Liver (tissue), 9 donors: ENCODE measurements around the gene CBFA2T2. TPM values are rescaled to one million over a fixed set of nuclear protein-coding genes. Genes with fewer than 3 reads are reported as not detected.
A peak's percentile ranks its signal among the peaks of the same experiment; 100 is the strongest.

Source experiments
- DNase-seq: peaks from one replicate; pipeline ENCODE4 v3.0.0-alpha.2; 2017; ENCODE audit warnings: low spot score
- H3K27ac ChIP-seq, 2 donors: one replicate each; pipeline ENCODE4 v1.7.0; 2013; ENCODE audit warnings: inconsistent platforms in 2 of 2, low read length in 2 of 2, control low read depth in 1 of 2, low read depth in 1 of 2, mild to moderate bottlenecking in 1 of 2
- H3K27me3 ChIP-seq, 4 donors: one replicate each; pipeline versions ENCODE4 v1.6.1 to v1.7.0; 2013; ENCODE audit warnings: low read length in 3 of 4, inconsistent platforms in 1 of 4, mild to moderate bottlenecking in 1 of 4, moderate library complexity in 1 of 4; ENCODE audit not compliant: control insufficient read depth in 4 of 4, insufficient read depth in 4 of 4
- H3K36me3 ChIP-seq, 4 donors: one replicate each; pipeline versions ENCODE4 v1.6.1 to v1.7.0; 2013; ENCODE audit warnings: low read length in 3 of 4, mild to moderate bottlenecking in 3 of 4, low read depth in 1 of 4, moderate library complexity in 1 of 4; ENCODE audit not compliant: control insufficient read depth in 4 of 4, insufficient read depth in 3 of 4
- H3K4me1 ChIP-seq, 4 donors: one replicate each; pipeline versions ENCODE4 v1.6.1 to v1.7.0; 2013; ENCODE audit warnings: low read length in 3 of 4, mild to moderate bottlenecking in 3 of 4, moderate library complexity in 1 of 4; ENCODE audit not compliant: control insufficient read depth in 4 of 4, insufficient read depth in 4 of 4
- H3K4me3 ChIP-seq, 3 donors: one replicate each; pipeline versions ENCODE4 v1.6.1 to v1.7.0; 2013; ENCODE audit warnings: low read length in 3 of 3, control low read depth in 1 of 3, low read depth in 1 of 3, mild to moderate bottlenecking in 1 of 3
- H3K9ac ChIP-seq, 2 donors: one replicate each; pipeline ENCODE4 v1.7.0; 2013; ENCODE audit warnings: low read length in 2 of 2, mild to moderate bottlenecking in 2 of 2, moderate library complexity in 2 of 2, control low read depth in 1 of 2, low read depth in 1 of 2
- H3K9me3 ChIP-seq, 4 donors: one replicate each; pipeline versions ENCODE4 v1.6.1 to v1.7.0; 2013; ENCODE audit warnings: low read length in 3 of 4; ENCODE audit not compliant: control insufficient read depth in 4 of 4
- EGR1 ChIP-seq, 2 donors: IDR thresholded peaks; 2 replicates each; pipeline ENCODE4 v1.6.1; 2016 to 2018; ENCODE audit warnings: antibody characterized with exemption in 2 of 2, low read depth in 2 of 2
- FOXA1 ChIP-seq: IDR thresholded peaks from 2 replicates; pipeline ENCODE4 v1.6.1; 2016; ENCODE audit warnings: antibody characterized with exemption
- FOXA2 ChIP-seq: IDR thresholded peaks from 2 replicates; pipeline ENCODE4 v1.6.1; 2016; ENCODE audit warnings: antibody characterized with exemption
- GABPA ChIP-seq, 2 donors: IDR thresholded peaks in 1 of 2; conservative IDR thresholded peaks in 1 of 2; 2 replicates each; pipeline ENCODE4 v1.6.1; 2016; ENCODE audit warnings: antibody characterized with exemption in 2 of 2, mild to moderate bottlenecking in 1 of 2, moderate library complexity in 1 of 2
- HNF4A ChIP-seq, 2 donors: conservative IDR thresholded peaks; 2 replicates each; pipeline ENCODE4 v1.6.1; 2016; ENCODE audit warnings: antibody characterized with exemption in 2 of 2, mild to moderate bottlenecking in 2 of 2
- HNF4G ChIP-seq: IDR thresholded peaks from 2 replicates; pipeline ENCODE4 v1.6.1; 2016; ENCODE audit warnings: antibody characterized with exemption
- JUND ChIP-seq, 2 donors: IDR thresholded peaks; 2 replicates each; pipeline ENCODE4 v1.6.1; 2016; ENCODE audit warnings: antibody characterized with exemption in 2 of 2
- RAD21 ChIP-seq, 2 donors: IDR thresholded peaks; 2 replicates each; pipeline ENCODE4 v1.6.1; 2016; ENCODE audit warnings: antibody characterized with exemption in 2 of 2, mild to moderate bottlenecking in 2 of 2
- RXRA ChIP-seq, 2 donors: IDR thresholded peaks; 2 replicates each; pipeline ENCODE4 v1.6.1; 2017 to 2018; ENCODE audit warnings: antibody characterized with exemption in 2 of 2, mild to moderate bottlenecking in 1 of 2
- SP1 ChIP-seq: IDR thresholded peaks from 2 replicates; pipeline ENCODE4 v1.6.1; 2018; ENCODE audit warnings: antibody characterized with exemption, mild to moderate bottlenecking
- TAF1 ChIP-seq: conservative IDR thresholded peaks from 2 replicates; pipeline ENCODE4 v1.6.1; 2016; ENCODE audit warnings: antibody characterized with exemption, mild to moderate bottlenecking
- YY1 ChIP-seq: IDR thresholded peaks from 2 replicates; pipeline ENCODE4 v1.6.1; 2016; ENCODE audit warnings: antibody characterized with exemption, mild to moderate bottlenecking
- WGBS: extraction: QIAGEN DNeasy Blood & Tissue Kit; methylation state at CpG from one replicate; pipeline ENCODE4 v1.1.7; 2013; 5-methylcytosine and 5-hydroxymethylcytosine counted together
- polyA plus RNA-seq, 2 donors: library from polyadenylated mRNA; stranded (reverse) in 1 of 2; unstranded in 1 of 2; fragments of 200-250 nt in 1 of 2; fragments of >200 nt in 1 of 2; fragmentation: Nextera tagmentation in 1 of 2; extraction: Ambion mirVana in 1 of 2; gene quantifications; one replicate each; pipeline versions ENCODE4 v1.2.1 to v1.2.3, GENCODE V29; 2013 to 2015
- total RNA-seq, 2 donors: library from RNA; depleted of rRNA; stranded (reverse); fragments of >200 nt; gene quantifications; one replicate each; pipeline ENCODE4 v1.2.3, GENCODE V29; 2014
- TF ChIP-seq, protein P1 (sequence below): IDR thresholded peaks from 2 replicates; pipeline ENCODE4 v1.6.1; 2016; ENCODE audit warnings: antibody characterized with exemption, mild to moderate bottlenecking
- TF ChIP-seq, protein P2 (sequence below): IDR thresholded peaks from 2 replicates; pipeline ENCODE4 v1.6.1; 2016; ENCODE audit warnings: antibody characterized with exemption
- TF ChIP-seq, protein P3 (sequence below): fragments of 150-350 bp; IDR thresholded peaks from 2 replicates; pipeline ENCODE4 v1.5.1; 2017; ENCODE audit warnings: improper control_type of control experiment, low read depth, low read length; ENCODE audit not compliant: missing input control
- TF ChIP-seq, protein P4 (sequence below): IDR thresholded peaks from 2 replicates; pipeline ENCODE4 v1.6.1; 2016; ENCODE audit warnings: antibody characterized with exemption
- TF ChIP-seq, protein P5 (sequence below): IDR thresholded peaks from 2 replicates; pipeline ENCODE4 v1.6.1; 2016; ENCODE audit warnings: antibody characterized with exemption
- donor health status: healthy.
- donor health status: healthy.
- donor health status: healthy.
- donor health status: healthy.
- donor health status: healthy.

Gene CBFA2T2
- total and polyA plus RNA-seq, 4 donors = 2.0 to 5.5 (median 5.3) TPM

DNA sequence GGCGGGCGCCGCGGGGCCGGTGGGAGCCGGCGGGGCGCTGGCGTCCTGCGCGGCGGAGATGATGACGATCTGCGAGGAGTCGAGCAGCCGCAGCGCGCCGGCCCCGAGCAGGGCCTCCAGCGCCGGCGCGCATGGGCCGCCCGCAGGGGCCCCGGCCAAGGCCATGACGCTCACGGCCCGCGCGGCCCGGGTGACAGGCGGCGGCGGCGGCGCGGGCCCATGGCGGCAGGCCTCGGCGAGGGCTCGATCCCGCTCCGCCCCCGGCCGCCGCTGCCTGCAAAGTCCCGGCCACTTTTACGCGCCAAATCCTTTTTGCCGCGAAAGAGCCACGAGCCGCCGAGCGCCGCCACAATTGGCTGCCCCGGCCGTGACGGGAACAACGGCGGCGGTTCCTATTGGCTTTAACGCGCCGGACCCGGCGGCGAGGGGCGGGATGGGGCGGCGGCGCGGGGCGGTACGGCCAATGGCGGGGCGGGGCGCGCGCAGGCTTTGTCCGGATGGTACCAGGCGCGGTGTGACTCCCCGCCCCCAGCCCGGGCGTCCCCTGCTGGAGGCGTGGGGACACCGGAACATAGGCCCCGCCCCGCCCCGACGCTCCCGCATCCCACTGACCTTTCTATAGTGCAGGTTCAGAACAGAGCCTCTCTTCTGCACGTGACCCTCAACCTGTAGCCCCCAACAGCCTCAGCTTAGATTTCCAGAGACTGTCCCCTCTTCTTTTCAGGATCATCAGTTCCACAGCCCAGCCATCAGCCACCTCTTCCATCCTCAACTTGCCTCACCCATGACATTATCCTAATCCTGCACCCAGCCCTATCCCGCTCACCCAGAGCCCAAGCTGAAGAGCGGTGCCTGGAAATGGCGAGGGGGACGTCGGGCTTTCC, 196.4 kb downstream of the CBFA2T2 start, which contains the start of gene E2F1:
Gene E2F1 (minus strand): TSS at position 286 of the 884 bp plus-strand sequence. CDS start 121 bp downstream, at position 165.
- DNase-seq = peak; percentile 97
- peak; percentile 22 for TF ChIP-seq YY1
- no peak for TF ChIP-seq HNF4G
- TF ChIP-seq HNF4A (conservative IDR thresholded peaks at IDR 0.05) = no peak
- no peak for TF ChIP-seq FOXA1
- TF ChIP-seq EGR1 (IDR thresholded peaks at IDR 0.05; ENCODE audit: low read depth in 2 of 2) = no peak
- TF ChIP-seq, protein P1, sequence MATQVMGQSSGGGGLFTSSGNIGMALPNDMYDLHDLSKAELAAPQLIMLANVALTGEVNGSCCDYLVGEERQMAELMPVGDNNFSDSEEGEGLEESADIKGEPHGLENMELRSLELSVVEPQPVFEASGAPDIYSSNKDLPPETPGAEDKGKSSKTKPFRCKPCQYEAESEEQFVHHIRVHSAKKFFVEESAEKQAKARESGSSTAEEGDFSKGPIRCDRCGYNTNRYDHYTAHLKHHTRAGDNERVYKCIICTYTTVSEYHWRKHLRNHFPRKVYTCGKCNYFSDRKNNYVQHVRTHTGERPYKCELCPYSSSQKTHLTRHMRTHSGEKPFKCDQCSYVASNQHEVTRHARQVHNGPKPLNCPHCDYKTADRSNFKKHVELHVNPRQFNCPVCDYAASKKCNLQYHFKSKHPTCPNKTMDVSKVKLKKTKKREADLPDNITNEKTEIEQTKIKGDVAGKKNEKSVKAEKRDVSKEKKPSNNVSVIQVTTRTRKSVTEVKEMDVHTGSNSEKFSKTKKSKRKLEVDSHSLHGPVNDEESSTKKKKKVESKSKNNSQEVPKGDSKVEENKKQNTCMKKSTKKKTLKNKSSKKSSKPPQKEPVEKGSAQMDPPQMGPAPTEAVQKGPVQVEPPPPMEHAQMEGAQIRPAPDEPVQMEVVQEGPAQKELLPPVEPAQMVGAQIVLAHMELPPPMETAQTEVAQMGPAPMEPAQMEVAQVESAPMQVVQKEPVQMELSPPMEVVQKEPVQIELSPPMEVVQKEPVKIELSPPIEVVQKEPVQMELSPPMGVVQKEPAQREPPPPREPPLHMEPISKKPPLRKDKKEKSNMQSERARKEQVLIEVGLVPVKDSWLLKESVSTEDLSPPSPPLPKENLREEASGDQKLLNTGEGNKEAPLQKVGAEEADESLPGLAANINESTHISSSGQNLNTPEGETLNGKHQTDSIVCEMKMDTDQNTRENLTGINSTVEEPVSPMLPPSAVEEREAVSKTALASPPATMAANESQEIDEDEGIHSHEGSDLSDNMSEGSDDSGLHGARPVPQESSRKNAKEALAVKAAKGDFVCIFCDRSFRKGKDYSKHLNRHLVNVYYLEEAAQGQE = no peak
- TF ChIP-seq, protein P2, sequence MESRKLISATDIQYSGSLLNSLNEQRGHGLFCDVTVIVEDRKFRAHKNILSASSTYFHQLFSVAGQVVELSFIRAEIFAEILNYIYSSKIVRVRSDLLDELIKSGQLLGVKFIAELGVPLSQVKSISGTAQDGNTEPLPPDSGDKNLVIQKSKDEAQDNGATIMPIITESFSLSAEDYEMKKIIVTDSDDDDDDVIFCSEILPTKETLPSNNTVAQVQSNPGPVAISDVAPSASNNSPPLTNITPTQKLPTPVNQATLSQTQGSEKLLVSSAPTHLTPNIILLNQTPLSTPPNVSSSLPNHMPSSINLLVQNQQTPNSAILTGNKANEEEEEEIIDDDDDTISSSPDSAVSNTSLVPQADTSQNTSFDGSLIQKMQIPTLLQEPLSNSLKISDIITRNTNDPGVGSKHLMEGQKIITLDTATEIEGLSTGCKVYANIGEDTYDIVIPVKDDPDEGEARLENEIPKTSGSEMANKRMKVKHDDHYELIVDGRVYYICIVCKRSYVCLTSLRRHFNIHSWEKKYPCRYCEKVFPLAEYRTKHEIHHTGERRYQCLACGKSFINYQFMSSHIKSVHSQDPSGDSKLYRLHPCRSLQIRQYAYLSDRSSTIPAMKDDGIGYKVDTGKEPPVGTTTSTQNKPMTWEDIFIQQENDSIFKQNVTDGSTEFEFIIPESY = no peak
- no peak for TF ChIP-seq SP1
- TF ChIP-seq, protein P3, sequence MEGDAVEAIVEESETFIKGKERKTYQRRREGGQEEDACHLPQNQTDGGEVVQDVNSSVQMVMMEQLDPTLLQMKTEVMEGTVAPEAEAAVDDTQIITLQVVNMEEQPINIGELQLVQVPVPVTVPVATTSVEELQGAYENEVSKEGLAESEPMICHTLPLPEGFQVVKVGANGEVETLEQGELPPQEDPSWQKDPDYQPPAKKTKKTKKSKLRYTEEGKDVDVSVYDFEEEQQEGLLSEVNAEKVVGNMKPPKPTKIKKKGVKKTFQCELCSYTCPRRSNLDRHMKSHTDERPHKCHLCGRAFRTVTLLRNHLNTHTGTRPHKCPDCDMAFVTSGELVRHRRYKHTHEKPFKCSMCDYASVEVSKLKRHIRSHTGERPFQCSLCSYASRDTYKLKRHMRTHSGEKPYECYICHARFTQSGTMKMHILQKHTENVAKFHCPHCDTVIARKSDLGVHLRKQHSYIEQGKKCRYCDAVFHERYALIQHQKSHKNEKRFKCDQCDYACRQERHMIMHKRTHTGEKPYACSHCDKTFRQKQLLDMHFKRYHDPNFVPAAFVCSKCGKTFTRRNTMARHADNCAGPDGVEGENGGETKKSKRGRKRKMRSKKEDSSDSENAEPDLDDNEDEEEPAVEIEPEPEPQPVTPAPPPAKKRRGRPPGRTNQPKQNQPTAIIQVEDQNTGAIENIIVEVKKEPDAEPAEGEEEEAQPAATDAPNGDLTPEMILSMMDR = peak; percentile 31
- TF ChIP-seq GABPA (IDR thresholded peaks at IDR 0.05 in 1 of 2, conservative IDR thresholded peaks at IDR 0.05 in 1 of 2) = no peak
- TF ChIP-seq JUND (IDR thresholded peaks at IDR 0.05) = no peak
- peak in 1 of 2 donors; percentile 12 for TF ChIP-seq RAD21 (IDR thresholded peaks at IDR 0.05)
- TF ChIP-seq, protein P4, sequence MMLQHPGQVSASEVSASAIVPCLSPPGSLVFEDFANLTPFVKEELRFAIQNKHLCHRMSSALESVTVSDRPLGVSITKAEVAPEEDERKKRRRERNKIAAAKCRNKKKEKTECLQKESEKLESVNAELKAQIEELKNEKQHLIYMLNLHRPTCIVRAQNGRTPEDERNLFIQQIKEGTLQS = no peak
- TF ChIP-seq, protein P5, sequence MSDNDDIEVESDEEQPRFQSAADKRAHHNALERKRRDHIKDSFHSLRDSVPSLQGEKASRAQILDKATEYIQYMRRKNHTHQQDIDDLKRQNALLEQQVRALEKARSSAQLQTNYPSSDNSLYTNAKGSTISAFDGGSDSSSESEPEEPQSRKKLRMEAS = no peak
- TF ChIP-seq TAF1 = no peak
- TF ChIP-seq RXRA (IDR thresholded peaks at IDR 0.05) = no peak
- TF ChIP-seq FOXA2 = no peak
- Histone ChIP-seq H3K36me3 (no peaks in the 10 kb centered on the region), H3K4me3 (peak within 1 kb of the TSS in 2 of 3 donors; percentile 54 to 68), H3K9ac (no peak within 1 kb of the TSS), H3K9me3 (no peaks in the 10 kb centered on the region), H3K27me3 (no peaks in the 10 kb centered on the region), H3K4me1 (peaks cover 2 to 19% (median 8%) of the 10 kb centered on the region in 4 donors), H3K27ac (no peak within 1 kb of the TSS)
- WGBS = 4% methylated on average over 101 of the region's 101 CpGs
